ENCODE results near the gene PRR5L.

Gene PRR5L

DNA sequence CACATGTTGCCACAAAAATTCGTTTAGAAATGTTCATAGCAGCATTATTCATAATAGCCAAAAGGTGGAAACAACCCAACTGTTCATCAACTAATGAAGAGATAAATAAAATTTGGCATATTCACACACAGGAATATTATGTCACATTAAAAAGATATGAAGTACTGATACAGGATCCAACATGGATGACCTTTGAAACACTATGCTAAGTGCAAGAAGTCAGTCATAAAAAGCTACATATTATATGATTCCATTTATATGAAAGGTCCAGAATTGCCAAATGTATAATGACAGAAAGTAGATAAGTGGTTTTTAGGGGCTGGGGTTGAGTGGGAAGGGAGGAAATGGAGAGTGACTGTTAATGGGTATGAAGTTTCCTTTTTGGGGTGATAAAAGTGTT, 9.0 kb downstream of the PRR5L start:
- TF ChIP-seq FOXP2 (optimal IDR thresholded peaks at IDR 0.05; ENCODE audit: borderline replicate concordance, extremely low read depth, extremely low read length, insufficient read depth) (no peak), POLR2AphosphoS5 (IDR thresholded peaks at IDR 0.05; ENCODE audit: low read depth, low read length) (no peak), TAF1 (IDR thresholded peaks at IDR 0.05; ENCODE audit: borderline replicate concordance, insufficient read depth, low read length) (no peak), SIN3A (IDR thresholded peaks at IDR 0.05; ENCODE audit: borderline replicate concordance, insufficient read depth, low read length) (no peak)
- TF ChIP-seq, protein P1, sequence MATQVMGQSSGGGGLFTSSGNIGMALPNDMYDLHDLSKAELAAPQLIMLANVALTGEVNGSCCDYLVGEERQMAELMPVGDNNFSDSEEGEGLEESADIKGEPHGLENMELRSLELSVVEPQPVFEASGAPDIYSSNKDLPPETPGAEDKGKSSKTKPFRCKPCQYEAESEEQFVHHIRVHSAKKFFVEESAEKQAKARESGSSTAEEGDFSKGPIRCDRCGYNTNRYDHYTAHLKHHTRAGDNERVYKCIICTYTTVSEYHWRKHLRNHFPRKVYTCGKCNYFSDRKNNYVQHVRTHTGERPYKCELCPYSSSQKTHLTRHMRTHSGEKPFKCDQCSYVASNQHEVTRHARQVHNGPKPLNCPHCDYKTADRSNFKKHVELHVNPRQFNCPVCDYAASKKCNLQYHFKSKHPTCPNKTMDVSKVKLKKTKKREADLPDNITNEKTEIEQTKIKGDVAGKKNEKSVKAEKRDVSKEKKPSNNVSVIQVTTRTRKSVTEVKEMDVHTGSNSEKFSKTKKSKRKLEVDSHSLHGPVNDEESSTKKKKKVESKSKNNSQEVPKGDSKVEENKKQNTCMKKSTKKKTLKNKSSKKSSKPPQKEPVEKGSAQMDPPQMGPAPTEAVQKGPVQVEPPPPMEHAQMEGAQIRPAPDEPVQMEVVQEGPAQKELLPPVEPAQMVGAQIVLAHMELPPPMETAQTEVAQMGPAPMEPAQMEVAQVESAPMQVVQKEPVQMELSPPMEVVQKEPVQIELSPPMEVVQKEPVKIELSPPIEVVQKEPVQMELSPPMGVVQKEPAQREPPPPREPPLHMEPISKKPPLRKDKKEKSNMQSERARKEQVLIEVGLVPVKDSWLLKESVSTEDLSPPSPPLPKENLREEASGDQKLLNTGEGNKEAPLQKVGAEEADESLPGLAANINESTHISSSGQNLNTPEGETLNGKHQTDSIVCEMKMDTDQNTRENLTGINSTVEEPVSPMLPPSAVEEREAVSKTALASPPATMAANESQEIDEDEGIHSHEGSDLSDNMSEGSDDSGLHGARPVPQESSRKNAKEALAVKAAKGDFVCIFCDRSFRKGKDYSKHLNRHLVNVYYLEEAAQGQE (IDR thresholded peaks at IDR 0.05; ENCODE audit: insufficient read depth in 1 of 2, low read depth in 2 of 2, low read length in 2 of 2), result no peak

DNA sequence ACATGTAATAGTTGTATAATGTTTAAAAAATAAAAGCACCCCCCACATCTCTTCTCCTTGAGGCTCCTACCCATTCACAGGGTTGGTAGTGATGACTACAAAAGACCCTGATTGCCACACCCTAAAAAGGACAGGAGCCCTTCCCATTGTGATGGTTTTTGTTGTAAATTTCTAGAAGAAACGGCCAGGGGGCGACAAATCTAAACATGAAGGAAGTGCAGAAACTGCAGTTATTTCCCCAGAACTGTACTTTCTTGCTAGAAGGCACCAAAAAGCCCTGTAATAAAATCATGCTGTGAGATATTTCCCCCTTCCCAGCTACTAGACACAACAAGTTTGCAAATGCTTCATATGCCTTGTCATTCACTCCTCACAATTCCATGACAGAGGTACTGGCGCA, 10.8 kb downstream of the PRR5L start:
- TF ChIP-seq, protein P1 (IDR thresholded peaks at IDR 0.05; ENCODE audit: insufficient read depth in 1 of 2, low read depth in 2 of 2, low read length in 2 of 2), result no peak
- TF ChIP-seq SIN3A (IDR thresholded peaks at IDR 0.05; ENCODE audit: borderline replicate concordance, insufficient read depth, low read length) (no peak), FOXP2 (optimal IDR thresholded peaks at IDR 0.05; ENCODE audit: borderline replicate concordance, extremely low read depth, extremely low read length, insufficient read depth) (no peak), POLR2AphosphoS5 (IDR thresholded peaks at IDR 0.05; ENCODE audit: low read depth, low read length) (no peak)

DNA sequence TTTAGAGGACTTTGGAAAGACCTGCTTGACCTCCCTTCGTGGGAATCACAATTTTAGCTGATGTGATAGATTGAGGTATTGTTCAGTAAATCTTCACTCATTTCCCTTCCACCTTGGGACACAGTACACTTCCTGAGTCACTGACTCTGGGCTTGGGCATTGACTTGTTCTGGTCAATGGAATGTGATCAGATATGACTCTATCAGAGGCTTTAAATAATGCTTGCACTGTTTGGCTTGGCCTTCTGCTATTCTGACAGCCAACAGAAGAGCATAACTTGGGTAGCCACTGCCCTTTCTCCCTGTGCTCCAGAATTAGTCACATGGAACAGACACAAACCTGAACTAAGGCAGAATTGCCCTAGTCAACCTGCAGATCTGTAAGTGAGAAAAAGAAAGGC, 12.5 kb downstream of the PRR5L start:
- TF ChIP-seq SIN3A (IDR thresholded peaks at IDR 0.05; ENCODE audit: borderline replicate concordance, insufficient read depth, low read length), result no peak
- TF ChIP-seq, protein P1 (IDR thresholded peaks at IDR 0.05; ENCODE audit: insufficient read depth in 1 of 2, low read depth in 2 of 2, low read length in 2 of 2), result no peak
- TF ChIP-seq TAF1 (IDR thresholded peaks at IDR 0.05; ENCODE audit: borderline replicate concordance, insufficient read depth, low read length), result no peak
- no peak for TF ChIP-seq FOXP2 (optimal IDR thresholded peaks at IDR 0.05; ENCODE audit: borderline replicate concordance, extremely low read depth, extremely low read length, insufficient read depth)
- no peak for TF ChIP-seq POLR2AphosphoS5 (IDR thresholded peaks at IDR 0.05; ENCODE audit: low read depth, low read length)

DNA sequence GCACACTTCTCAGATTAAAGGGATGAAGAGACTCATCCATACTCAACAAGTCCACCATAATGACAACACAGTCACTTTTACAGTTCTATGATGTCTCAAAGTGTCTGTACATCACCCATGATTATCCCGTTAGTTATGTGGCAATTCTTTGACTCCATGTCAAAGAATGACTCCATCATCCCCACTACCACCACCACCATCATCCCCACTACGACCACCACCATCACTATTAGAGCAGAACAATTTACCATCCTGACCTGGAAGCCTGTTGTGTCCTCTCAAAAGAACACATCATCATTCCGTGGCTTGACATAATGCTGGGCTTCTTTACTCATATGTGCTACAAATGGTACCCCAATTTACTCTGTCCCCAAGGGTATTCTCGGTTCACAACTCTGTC, 13.7 kb downstream of the PRR5L start:
- no peak for TF ChIP-seq SIN3A (IDR thresholded peaks at IDR 0.05; ENCODE audit: borderline replicate concordance, insufficient read depth, low read length)
- TF ChIP-seq, protein P1 (IDR thresholded peaks at IDR 0.05; ENCODE audit: insufficient read depth in 1 of 2, low read depth in 2 of 2, low read length in 2 of 2), result no peak
- TF ChIP-seq TAF1 (IDR thresholded peaks at IDR 0.05; ENCODE audit: borderline replicate concordance, insufficient read depth, low read length), result no peak
- no peak for TF ChIP-seq POLR2AphosphoS5 (IDR thresholded peaks at IDR 0.05; ENCODE audit: low read depth, low read length)
- TF ChIP-seq FOXP2 (optimal IDR thresholded peaks at IDR 0.05; ENCODE audit: borderline replicate concordance, extremely low read depth, extremely low read length, insufficient read depth), result no peak

All from PFSK-1 (cell line).